Suprapubic skin (tissue), 4 donors: Measurements from ENCODE around the gene VWA3B. TPM values are rescaled to one million over a fixed set of nuclear protein-coding genes. Genes with fewer than 3 reads are reported as not detected.
A peak's percentile ranks its signal among the peaks of the same experiment; 100 is the strongest.
"Not testable (repeated sequence)": the region's sequence is repeated elsewhere in the genome, so short reads cannot be mapped to it uniquely, and the experiment has no call there.

Source experiments
- DNase-seq, 2 donors: peaks; one replicate each; pipeline ENCODE4 v3.0.0-alpha.2; 2019; ENCODE audit warnings: low spot score in 2 of 2
- H3K27ac ChIP-seq: fragments of 200-600 bp; sonication (generic); one replicate; pipeline ENCODE4 v1.5.1; 2019
- H3K27me3 ChIP-seq: fragments of 200-600 bp; sonication (generic); one replicate; pipeline ENCODE4 v1.5.1; 2019
- H3K36me3 ChIP-seq: fragments of 200-600 bp; sonication (generic); one replicate; pipeline ENCODE4 v1.5.1; 2019
- H3K4me1 ChIP-seq: fragments of 200-600 bp; sonication (generic); one replicate; pipeline ENCODE4 v1.5.1; 2019
- H3K4me3 ChIP-seq: fragments of 200-600 bp; sonication (generic); one replicate; pipeline ENCODE4 v1.5.1; 2019; ENCODE audit warnings: mild to moderate bottlenecking
- H3K9me3 ChIP-seq: fragments of 200-600 bp; sonication (generic); one replicate; pipeline ENCODE4 v1.5.1; 2019
- CTCF ChIP-seq, 2 donors: fragments of 200-600 bp in 1 of 2; fragments of 450-650 bp in 1 of 2; sonication (generic) in 1 of 2; IDR thresholded peaks; one replicate each; pipeline ENCODE4 v1.5.1; 2016 to 2019; ENCODE audit warnings: antibody characterized with exemption in 2 of 2, mild to moderate bottlenecking in 1 of 2, moderate library complexity in 1 of 2
- EP300 ChIP-seq: sonication (generic); formaldehyde crosslinking; IDR thresholded peaks from one replicate; pipeline ENCODE4 v1.6.1; 2017; ENCODE audit warnings: antibody characterized with exemption
- POLR2A ChIP-seq, 2 donors: fragments of 450-650 bp; IDR thresholded peaks; one replicate each; pipeline ENCODE4 v1.6.1; 2017; ENCODE audit warnings: antibody characterized with exemption in 2 of 2, mild to moderate bottlenecking in 2 of 2, moderate library complexity in 2 of 2
- POLR2AphosphoS5 ChIP-seq, 3 donors: sonication (generic); formaldehyde crosslinking; IDR thresholded peaks; one replicate each; pipeline ENCODE4 v1.6.1; 2017; ENCODE audit warnings: antibody characterized with exemption in 3 of 3
- WGBS: methylation state at CpG from one replicate; pipeline ENCODE4 v1.1.5; 2018; 5-methylcytosine and 5-hydroxymethylcytosine counted together
- total RNA-seq, 4 donors: library from RNA; depleted of rRNA; stranded (reverse); fragments of >200 nt; gene quantifications; one replicate each; pipeline ENCODE4 v1.1.0, GENCODE V29; 2016

VWA3B gene
- total RNA-seq, 4 donors from 2014 or later = not detected

GRCh38 chr2:98253461-98254070 lies 166.6 kb downstream of the VWA3B start:
- WGBS = 55% methylated on average over 5 of the region's 5 CpGs

GRCh38 chr2:98254504-98255059 lies 167.6 kb downstream of the VWA3B start:
- Histone ChIP-seq H3K4me3 (no peak overlapping the region), H3K9me3 (no peaks in the 10 kb centered on the region), H3K27me3 (no peaks in the 10 kb centered on the region), H3K27ac (no peak overlapping the region), H3K36me3 (no peaks in the 10 kb centered on the region), H3K4me1 (no peaks in the 10 kb centered on the region)
- 94% methylated on average over 9 of the region's 9 CpGs for WGBS
- no peak for DNase-seq
- TF ChIP-seq POLR2A (IDR thresholded peaks at IDR 0.05) (no peak), CTCF (IDR thresholded peaks at IDR 0.05) (no peak), POLR2AphosphoS5 (IDR thresholded peaks at IDR 0.05) (no peak), EP300 (no peak)

More at GRCh38 chr2:98253461-98254070, 166.6 kb downstream of the VWA3B start:
- H3K27ac ChIP-seq = no peak overlapping the region
- H3K9me3 ChIP-seq = no peaks in the 10 kb centered on the region
- DNase-seq = no peak
- no peaks in the 10 kb centered on the region for H3K4me1 ChIP-seq
- H3K36me3 ChIP-seq = no peaks in the 10 kb centered on the region
- no peaks in the 10 kb centered on the region for H3K27me3 ChIP-seq
- no peak overlapping the region for H3K4me3 ChIP-seq
- no peak for TF ChIP-seq POLR2A (IDR thresholded peaks at IDR 0.05)
- no peak for TF ChIP-seq POLR2AphosphoS5 (IDR thresholded peaks at IDR 0.05)
- no peak for TF ChIP-seq EP300
- no peak for TF ChIP-seq CTCF (IDR thresholded peaks at IDR 0.05)

DNA sequence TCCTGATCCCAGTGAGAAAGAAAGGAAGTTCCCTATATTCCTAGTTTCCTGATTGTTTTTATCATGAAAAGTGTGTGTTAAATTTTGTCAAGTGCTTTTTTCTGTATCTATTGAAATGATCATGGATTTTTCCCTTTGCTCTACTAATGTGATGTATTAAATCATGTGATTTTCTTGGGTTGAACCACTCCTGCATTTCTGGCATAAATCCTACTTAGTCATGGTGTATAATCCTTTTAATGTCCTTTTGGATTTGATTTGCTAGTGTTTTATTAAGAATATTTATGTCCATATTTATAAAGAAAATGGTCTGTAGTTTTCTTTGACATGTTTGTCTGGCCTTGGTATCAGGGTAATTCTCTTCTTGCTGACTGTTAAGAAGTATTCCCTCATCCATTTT lies 171.9 kb downstream of the VWA3B start:
- Histone ChIP-seq H3K9me3 (peaks cover 9% of the 10 kb centered on the region), H3K36me3 (no peaks in the 10 kb centered on the region), H3K27ac (no peak overlapping the region), H3K27me3 (no peaks in the 10 kb centered on the region), H3K4me1 (no peaks in the 10 kb centered on the region), H3K4me3 (no peak overlapping the region)
- no peak for DNase-seq
- TF ChIP-seq POLR2AphosphoS5 (IDR thresholded peaks at IDR 0.05) = no peak
- TF ChIP-seq CTCF (IDR thresholded peaks at IDR 0.05) = no peak
- no peak for TF ChIP-seq EP300
- TF ChIP-seq POLR2A (IDR thresholded peaks at IDR 0.05) = no peak

- no peak for TF ChIP-seq POLR2AphosphoS5 (IDR thresholded peaks at IDR 0.05)
Measured at GRCh38 chr2:98263362-98263761, 176.4 kb downstream of the VWA3B start.

GRCh38 chr2:98268225-98268624 lies 181.3 kb downstream of the VWA3B start:
- H3K9me3 ChIP-seq, H3K27ac ChIP-seq, H3K27me3 ChIP-seq, H3K4me3 ChIP-seq, H3K4me1 ChIP-seq, H3K36me3 ChIP-seq, DNase-seq: not testable (repeated sequence)

More at GRCh38 chr2:98263362-98263761, 176.4 kb downstream of the VWA3B start:
- peaks cover 11% of the 10 kb centered on the region for H3K9me3 ChIP-seq
- no peak for DNase-seq
- H3K4me3 ChIP-seq = no peak overlapping the region
- H3K27ac ChIP-seq = no peak overlapping the region
- 77% methylated on average over 1 of the region's 1 CpG for WGBS
- no peaks in the 10 kb centered on the region for H3K36me3 ChIP-seq
- H3K4me1 ChIP-seq = no peaks in the 10 kb centered on the region
- H3K27me3 ChIP-seq = no peaks in the 10 kb centered on the region

DNA sequence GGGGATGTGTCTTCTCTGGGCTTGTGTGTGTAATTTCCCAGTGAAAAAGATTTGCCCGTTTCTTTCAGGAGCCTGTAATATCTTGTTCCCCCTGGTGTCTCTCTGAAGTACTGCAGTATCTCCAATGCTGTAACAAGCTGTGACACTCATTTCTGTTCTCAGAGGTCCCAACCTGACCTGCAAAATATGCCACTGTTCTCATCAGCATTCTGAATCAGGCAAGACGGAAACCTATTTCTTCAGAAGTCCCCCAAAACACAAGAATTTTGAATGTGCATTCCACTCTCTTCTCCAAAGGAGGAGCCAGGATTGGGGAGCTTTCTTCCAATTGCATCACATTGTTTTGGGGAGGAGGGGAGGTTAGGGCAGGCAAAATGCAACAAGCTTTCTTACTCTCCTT lies 182.3 kb downstream of the VWA3B start:
- H3K9me3 ChIP-seq = no peaks in the 10 kb centered on the region
- DNase-seq = no peak
- WGBS = 29% methylated on average over 2 of the region's 2 CpGs
- no peaks in the 10 kb centered on the region for H3K27me3 ChIP-seq
- no peaks in the 10 kb centered on the region for H3K4me1 ChIP-seq
- peak; percentile 41 to 71 for TF ChIP-seq CTCF (IDR thresholded peaks at IDR 0.05)
- no peak for TF ChIP-seq EP300
- H3K4me3 ChIP-seq = no peak overlapping the region
- no peaks in the 10 kb centered on the region for H3K36me3 ChIP-seq
- no peak overlapping the region for H3K27ac ChIP-seq
